Suprapubic skin (tissue), 4 donors: ENCODE results near the gene RPS6KA1.

Experiments used
- EP300 ChIP-seq: sonication (generic); formaldehyde crosslinking; IDR thresholded peaks from one replicate; pipeline ENCODE4 v1.6.1; 2017; ENCODE audit warnings: antibody characterized with exemption
- POLR2A ChIP-seq, 2 donors: fragments of 450-650 bp; IDR thresholded peaks; one replicate each; pipeline ENCODE4 v1.6.1; 2017; ENCODE audit warnings: antibody characterized with exemption in 2 of 2, mild to moderate bottlenecking in 2 of 2, moderate library complexity in 2 of 2
- POLR2AphosphoS5 ChIP-seq, 3 donors: sonication (generic); formaldehyde crosslinking; IDR thresholded peaks; one replicate each; pipeline ENCODE4 v1.6.1; 2017; ENCODE audit warnings: antibody characterized with exemption in 3 of 3
- TF ChIP-seq, protein P1 (sequence below), 2 donors: fragments of 200-600 bp in 1 of 2; fragments of 450-650 bp in 1 of 2; sonication (generic) in 1 of 2; IDR thresholded peaks; one replicate each; pipeline ENCODE4 v1.5.1; 2016 to 2019; ENCODE audit warnings: antibody characterized with exemption in 2 of 2, mild to moderate bottlenecking in 1 of 2, moderate library complexity in 1 of 2

DNA sequence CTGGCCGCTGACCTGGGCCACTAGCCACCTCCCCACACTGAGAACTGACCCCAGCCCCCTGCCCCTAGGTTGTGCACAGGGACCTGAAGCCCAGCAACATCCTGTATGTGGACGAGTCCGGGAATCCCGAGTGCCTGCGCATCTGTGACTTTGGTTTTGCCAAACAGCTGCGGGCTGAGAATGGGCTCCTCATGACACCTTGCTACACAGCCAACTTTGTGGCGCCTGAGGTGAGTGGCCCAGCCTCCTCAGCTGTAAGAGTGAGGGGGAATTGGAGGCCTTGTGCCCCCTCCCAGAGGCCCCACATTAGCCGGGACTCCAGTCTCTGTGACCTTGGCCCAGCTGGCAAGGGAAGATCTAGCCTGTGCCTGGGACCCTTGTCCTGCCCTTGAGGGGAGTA is 41.8 kb downstream of the RPS6KA1 start:
- TF ChIP-seq POLR2A (IDR thresholded peaks at IDR 0.05) (no peak), POLR2AphosphoS5 (IDR thresholded peaks at IDR 0.05) (no peak), EP300 (no peak)
- TF ChIP-seq, protein P1, sequence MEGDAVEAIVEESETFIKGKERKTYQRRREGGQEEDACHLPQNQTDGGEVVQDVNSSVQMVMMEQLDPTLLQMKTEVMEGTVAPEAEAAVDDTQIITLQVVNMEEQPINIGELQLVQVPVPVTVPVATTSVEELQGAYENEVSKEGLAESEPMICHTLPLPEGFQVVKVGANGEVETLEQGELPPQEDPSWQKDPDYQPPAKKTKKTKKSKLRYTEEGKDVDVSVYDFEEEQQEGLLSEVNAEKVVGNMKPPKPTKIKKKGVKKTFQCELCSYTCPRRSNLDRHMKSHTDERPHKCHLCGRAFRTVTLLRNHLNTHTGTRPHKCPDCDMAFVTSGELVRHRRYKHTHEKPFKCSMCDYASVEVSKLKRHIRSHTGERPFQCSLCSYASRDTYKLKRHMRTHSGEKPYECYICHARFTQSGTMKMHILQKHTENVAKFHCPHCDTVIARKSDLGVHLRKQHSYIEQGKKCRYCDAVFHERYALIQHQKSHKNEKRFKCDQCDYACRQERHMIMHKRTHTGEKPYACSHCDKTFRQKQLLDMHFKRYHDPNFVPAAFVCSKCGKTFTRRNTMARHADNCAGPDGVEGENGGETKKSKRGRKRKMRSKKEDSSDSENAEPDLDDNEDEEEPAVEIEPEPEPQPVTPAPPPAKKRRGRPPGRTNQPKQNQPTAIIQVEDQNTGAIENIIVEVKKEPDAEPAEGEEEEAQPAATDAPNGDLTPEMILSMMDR (IDR thresholded peaks at IDR 0.05): no peak
